Upper lobe of right lung (tissue), 1 donor: ENCODE measurements around the gene DRGX. TPM values are rescaled to one million over a fixed set of nuclear protein-coding genes. Genes with fewer than 3 reads are reported as not detected.
A peak's percentile ranks its signal among the peaks of the same experiment; 100 is the strongest.

Experiments used
- ATAC-seq: fragments of 200-7000 bp; cut with Tn5 transposase; one replicate; pipeline ENCODE4 v1.9.1; 2020; ENCODE audit warnings: mild to moderate bottlenecking, moderate library complexity
- DNase-seq: peaks from one replicate; pipeline ENCODE4 v3.0.0-alpha.2; 2020
- H3K27ac ChIP-seq: fragments of 200-600 bp; one replicate; pipeline ENCODE4 v1.8.0; 2022
- H3K27me3 ChIP-seq: fragments of 200-600 bp; one replicate; pipeline ENCODE4 v1.8.0; 2022; ENCODE audit warnings: mild to moderate bottlenecking
- H3K36me3 ChIP-seq: fragments of 200-600 bp; one replicate; pipeline ENCODE4 v1.8.0; 2022
- H3K4me1 ChIP-seq: fragments of 200-600 bp; one replicate; pipeline ENCODE4 v1.8.0; 2022
- H3K4me3 ChIP-seq: fragments of 200-600 bp; one replicate; pipeline ENCODE4 v1.8.0; 2022; ENCODE audit warnings: mild to moderate bottlenecking
- H3K9me3 ChIP-seq: fragments of 200-600 bp; one replicate; pipeline ENCODE4 v1.8.0; 2022
- intact Hi-C: fragments of 100-400 bp; cut with DNase I; formaldehyde crosslinking; loops from one replicate; pipeline ENCODE4 v1.11.0; 2022
- total RNA-seq: library from RNA; stranded (reverse); fragmentation: NEBNext Ultra II Directional; extraction: Animal tissue kit (Norgen Biotek cat#: 25700); gene quantifications from one replicate; pipeline ENCODE4 v1.2.1, GENCODE V29; 2021
- TF ChIP-seq, protein P1 (sequence below): fragments of 200-600 bp; IDR thresholded peaks from one replicate; pipeline ENCODE4 v1.8.0; 2022; ENCODE audit warnings: antibody characterized with exemption
- donor health status: DM: no; HTN: yes; CAD: no; lungs with severe emphysema.

The DRGX gene
- total RNA-seq, 1 donor from 2014 or later, result not detected

DNA sequence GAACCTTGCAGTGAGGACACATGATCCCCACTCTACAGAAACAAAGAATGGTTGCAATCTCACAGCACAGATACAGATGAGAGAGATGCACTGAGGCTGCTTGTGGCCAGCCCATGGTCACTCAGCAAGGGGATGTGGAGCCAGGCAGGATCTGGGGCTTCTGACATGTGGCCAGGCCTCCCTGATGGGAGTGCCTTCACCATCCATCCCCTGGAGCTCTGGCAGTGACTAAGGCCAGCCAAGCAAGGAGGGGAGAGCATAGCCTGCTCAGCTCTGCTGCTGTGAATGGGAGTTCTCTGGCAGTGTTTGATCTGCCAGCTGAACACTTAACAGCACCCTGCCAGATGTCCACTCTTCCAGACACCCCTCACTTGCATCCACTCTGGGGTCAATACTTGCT, 77.1 kb downstream of the DRGX start:
- TF ChIP-seq, protein P1, sequence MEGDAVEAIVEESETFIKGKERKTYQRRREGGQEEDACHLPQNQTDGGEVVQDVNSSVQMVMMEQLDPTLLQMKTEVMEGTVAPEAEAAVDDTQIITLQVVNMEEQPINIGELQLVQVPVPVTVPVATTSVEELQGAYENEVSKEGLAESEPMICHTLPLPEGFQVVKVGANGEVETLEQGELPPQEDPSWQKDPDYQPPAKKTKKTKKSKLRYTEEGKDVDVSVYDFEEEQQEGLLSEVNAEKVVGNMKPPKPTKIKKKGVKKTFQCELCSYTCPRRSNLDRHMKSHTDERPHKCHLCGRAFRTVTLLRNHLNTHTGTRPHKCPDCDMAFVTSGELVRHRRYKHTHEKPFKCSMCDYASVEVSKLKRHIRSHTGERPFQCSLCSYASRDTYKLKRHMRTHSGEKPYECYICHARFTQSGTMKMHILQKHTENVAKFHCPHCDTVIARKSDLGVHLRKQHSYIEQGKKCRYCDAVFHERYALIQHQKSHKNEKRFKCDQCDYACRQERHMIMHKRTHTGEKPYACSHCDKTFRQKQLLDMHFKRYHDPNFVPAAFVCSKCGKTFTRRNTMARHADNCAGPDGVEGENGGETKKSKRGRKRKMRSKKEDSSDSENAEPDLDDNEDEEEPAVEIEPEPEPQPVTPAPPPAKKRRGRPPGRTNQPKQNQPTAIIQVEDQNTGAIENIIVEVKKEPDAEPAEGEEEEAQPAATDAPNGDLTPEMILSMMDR, result no peak
- H3K9me3 ChIP-seq, result no peaks in the 10 kb centered on the region
- intact Hi-C loops, result no loop called here
- no peaks in the 10 kb centered on the region for H3K4me1 ChIP-seq
- DNase-seq, result no peak
- ATAC-seq, result peak; percentile 12
- H3K27me3 ChIP-seq, result no peaks in the 10 kb centered on the region
- H3K4me3 ChIP-seq, result no peak overlapping the region
- no peak overlapping the region for H3K27ac ChIP-seq
- no peaks in the 10 kb centered on the region for H3K36me3 ChIP-seq

DNA sequence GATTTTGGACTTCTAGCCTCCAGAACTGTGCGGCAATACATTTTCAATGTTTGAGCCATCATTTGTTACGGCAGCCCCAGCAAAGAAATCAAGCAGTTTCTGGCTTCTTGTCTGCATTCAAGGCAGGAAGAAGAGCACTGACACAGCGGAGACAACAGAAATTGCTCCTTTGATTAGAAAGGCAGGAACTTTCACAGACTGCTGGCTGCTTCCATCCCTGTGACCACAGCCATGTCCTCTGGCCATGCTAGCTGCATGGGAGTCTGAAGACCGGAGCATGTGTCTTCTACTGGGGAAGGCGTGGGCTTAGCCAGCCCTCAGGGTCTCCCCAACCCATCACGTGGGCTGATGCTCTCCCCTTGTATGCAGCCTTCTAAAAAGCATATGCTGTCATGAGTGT, 77.9 kb downstream of the DRGX start:
- Histone ChIP-seq H3K4me1 (no peaks in the 10 kb centered on the region), H3K27ac (no peak overlapping the region), H3K36me3 (no peaks in the 10 kb centered on the region), H3K27me3 (no peaks in the 10 kb centered on the region), H3K9me3 (no peaks in the 10 kb centered on the region), H3K4me3 (no peak overlapping the region)
- TF ChIP-seq, protein P1, result no peak
- DNase-seq (peak; percentile 33), ATAC-seq (no peak)
- intact Hi-C loops, result no loop called here

DNA sequence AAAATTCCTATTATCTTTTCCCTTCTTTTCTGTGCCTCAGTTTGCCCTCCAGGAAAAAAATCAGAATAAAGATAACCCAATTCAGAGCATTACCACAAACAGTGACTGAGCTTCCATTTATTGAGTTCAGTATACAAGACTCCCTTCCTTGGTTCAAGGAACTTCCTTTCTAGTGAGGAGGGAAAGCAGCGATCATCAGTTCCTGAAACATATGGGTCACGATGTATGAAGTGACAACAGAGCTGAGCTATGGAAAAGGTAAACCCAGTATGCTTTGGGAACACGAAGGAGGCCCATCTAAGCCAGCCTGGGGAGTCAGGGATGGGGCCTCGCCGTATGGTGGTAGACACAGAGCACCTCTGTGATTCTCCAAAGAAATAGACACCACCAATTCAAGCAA, 81.1 kb downstream of the DRGX start:
- ATAC-seq, result no peak
- TF ChIP-seq, protein P1, result no peak
- intact Hi-C loops, result no loop called here
- Histone ChIP-seq H3K9me3 (no peaks in the 10 kb centered on the region), H3K4me3 (no peak overlapping the region), H3K27ac (no peak overlapping the region), H3K27me3 (no peaks in the 10 kb centered on the region), H3K4me1 (peaks cover 4% of the 10 kb centered on the region), H3K36me3 (no peaks in the 10 kb centered on the region)
- no peak for DNase-seq

Other genes with a start within 250 kb of the DRGX start
- 63.1 TPM for gene TMEM273, start 207.7 kb downstream of the DRGX start, total RNA-seq
- gene C10orf71, start 96.9 kb downstream of the DRGX start, total RNA-seq, result not detected
- 33.9 TPM for gene ERCC6, start 143.0 kb upstream of the DRGX start, total RNA-seq
- gene SLC18A3, start 214.2 kb upstream of the DRGX start, total RNA-seq, result not detected
- gene CHAT, start 217.9 kb upstream of the DRGX start, total RNA-seq, result not detected